ENCODE measurements around the gene TXNDC17.
A peak's percentile ranks its signal among the peaks of the same experiment; 100 is the strongest.

TXNDC17 gene

GRCh38 chr17:6651354-6651918 is 10.6 kb downstream of the TXNDC17 start, which contains the start of the genes C17orf100 and MED31 (continued):
- TF ChIP-seq ZEB2 (tag by site-specific recombination; IDR thresholded peaks at IDR 0.05), result 0 out of 2 replicates have a peak, but pooled peaks have one; percentile 16

- H3K36me3 ChIP-seq (ENCODE audit: control insufficient read depth in 2 of 2, insufficient read depth in 1 of 2, low read length in 2 of 2), result peaks cover 19 to 41% of the 10 kb centered on the region in 2 experiments
- peak overlapping the region; percentile 75 for H3K27ac ChIP-seq (ENCODE audit: extremely low read depth, low read depth, low read length)
- no peaks in the 10 kb centered on the region for H3K9me3 ChIP-seq (ENCODE audit: control insufficient read depth, insufficient read depth, low read depth, low read length)
- ChIA-PET CTCF (interaction anchor here (0.6 to 1.1 kb wide), 2 partner anchors 191 to 400 kb away, joined by 3 read pairs; no protein-coding TSS in a partner anchor), POLR2A (interaction anchor here (1.0 to 1.7 kb wide), 5 partner anchors 10 to 360 kb away, joined by 3 to 26 read pairs (median 5); partner anchors contain the start of genes PIMREG and TXNDC17)
- peaks cover 25% of the 10 kb centered on the region for H3K4me1 ChIP-seq (ENCODE audit: control insufficient read depth, insufficient read depth, low read length)
- H3K4me3 ChIP-seq (ENCODE audit: low read depth, low read length), result peak overlapping the region; percentile 60
- TF ChIP-seq HOXD13 (CRISPR knock-in tag; IDR thresholded peaks at IDR 0.05; ENCODE audit: borderline replicate concordance), result 0 out of 2 replicates have a peak, but pooled peaks have one; percentile 7
- TF ChIP-seq SCRT1 (tag by site-specific recombination; IDR thresholded peaks at IDR 0.05; ENCODE audit: borderline replicate concordance), result no peak
- TF ChIP-seq ZBTB49 (tag by site-specific recombination; IDR thresholded peaks at IDR 0.05; ENCODE audit: low read depth), result no peak
- no peak for TF ChIP-seq ZNF112 (tag by site-specific recombination; IDR thresholded peaks at IDR 0.05)
- TF ChIP-seq ZNF350 (tag by site-specific recombination; IDR thresholded peaks at IDR 0.05), result no peak
- no peak for TF ChIP-seq PRDM6 (tag by site-specific recombination; IDR thresholded peaks at IDR 0.05)
- no peak for TF ChIP-seq ZNF76 (tag by site-specific recombination; IDR thresholded peaks at IDR 0.05; ENCODE audit: borderline replicate concordance, low read depth)
- peak; percentile 23; the same call in 1 of the 2 replicates for TF ChIP-seq ZNF133 (tag by site-specific recombination; IDR thresholded peaks at IDR 0.05)
- 0 out of 2 replicates have a peak, but pooled peaks have one; percentile 70 for TF ChIP-seq GLI4 (tag by site-specific recombination; IDR thresholded peaks at IDR 0.05)
- no peak for TF ChIP-seq ZNF704 (tag by site-specific recombination; IDR thresholded peaks at IDR 0.05)
- no peak for TF ChIP-seq ZNF518A (tag by site-specific recombination; conservative IDR thresholded peaks at IDR 0.05; ENCODE audit: low read depth)
- 0 out of 2 replicates have a peak, but pooled peaks have one; percentile 25 for TF ChIP-seq ZNF157 (tag by site-specific recombination; IDR thresholded peaks at IDR 0.05)
- TF ChIP-seq ZNF449 (tag by site-specific recombination; IDR thresholded peaks at IDR 0.05), result no peak
- no peak for TF ChIP-seq ZNF266 (tag by site-specific recombination; IDR thresholded peaks at IDR 0.05; ENCODE audit: low read depth)
- no peak for TF ChIP-seq SALL2 (tag by site-specific recombination; IDR thresholded peaks at IDR 0.05; ENCODE audit: borderline replicate concordance)
- TF ChIP-seq ZNF621 (tag by site-specific recombination; IDR thresholded peaks at IDR 0.05), result no peak
- TF ChIP-seq EGR2 (tag by site-specific recombination; IDR thresholded peaks at IDR 0.05; ENCODE audit: low read depth), result no peak
- peak; percentile 91 for TF ChIP-seq ZNF324 (tag by site-specific recombination; IDR thresholded peaks at IDR 0.05)
- no peak for TF ChIP-seq ZNF10 (tag by site-specific recombination; IDR thresholded peaks at IDR 0.05)
- no peak for TF ChIP-seq ZFHX2 (tag by site-specific recombination; conservative IDR thresholded peaks at IDR 0.05)
These were observed 11.1 kb downstream of the TXNDC17 start for GRCh38 chr17:6651919-6652452.
